Spleen (tissue), 3 donors: ENCODE results near the gene THOC7.

Experiments
- POLR2A ChIP-seq, 3 donors: fragments of 450-650 bp; IDR thresholded peaks; one replicate each; pipeline ENCODE4 v1.5.1; 2017; ENCODE audit warnings: antibody characterized with exemption in 3 of 3, mild to moderate bottlenecking in 1 of 3
- POLR2AphosphoS5 ChIP-seq, 3 donors: sonication (generic); formaldehyde crosslinking; IDR thresholded peaks; one replicate each; pipeline ENCODE4 v1.5.1; 2017; ENCODE audit warnings: antibody characterized with exemption in 3 of 3

DNA sequence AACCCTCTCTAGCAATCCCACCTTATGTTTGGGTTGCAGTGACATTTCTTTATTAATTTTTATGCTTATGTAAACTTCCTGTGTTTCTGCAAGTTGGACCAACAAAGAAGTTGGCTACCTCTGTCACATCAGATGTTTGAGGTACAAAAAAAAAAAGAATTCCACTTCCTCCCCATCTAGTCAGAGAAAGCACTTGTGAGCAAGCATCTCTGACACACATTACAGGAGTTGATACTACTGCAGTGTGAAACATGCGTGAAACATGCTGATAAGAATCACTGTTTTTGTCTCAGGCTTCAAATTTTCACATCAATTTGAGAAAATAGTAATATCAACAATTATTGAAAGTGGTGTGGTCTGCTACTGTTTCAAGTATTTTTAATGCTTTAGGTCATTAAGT lies 47.3 kb upstream of the THOC7 start:
- TF ChIP-seq POLR2A (IDR thresholded peaks at IDR 0.05) (no peak), POLR2AphosphoS5 (IDR thresholded peaks at IDR 0.05) (no peak)
